Adrenal gland (tissue), 12 donors: ENCODE measurements around the gene PKN3. TPM values are rescaled to one million over a fixed set of nuclear protein-coding genes. Genes with fewer than 3 reads are reported as not detected.

ENCODE experiments used
- DNase-seq, 7 donors: peaks; one replicate each; pipeline ENCODE4 v3.0.0-alpha.2; 2019 to 2020
- H3K27ac ChIP-seq, 5 donors: fragments of 200-600 bp; sonication (generic) in 4 of 5; 1 replicate in 3 of 5; 2 replicates in 2 of 5; pipeline versions ENCODE4 v1.5.1 to v1.8.0; 2016 to 2020; ENCODE audit warnings: mild to moderate bottlenecking in 1 of 5
- H3K27me3 ChIP-seq: fragments of 200-600 bp; 2 replicates; pipeline ENCODE4 v1.8.0; 2021
- H3K36me3 ChIP-seq, 2 donors: fragments of 200-600 bp; replicated peaks in 1 of 2; 1 replicate in 1 of 2; 2 replicates in 1 of 2; pipeline versions ENCODE4 v1.5.1 to v1.8.0; 2018 to 2022
- H3K4me1 ChIP-seq, 2 donors: fragments of 200-600 bp; replicated peaks in 1 of 2; 1 replicate in 1 of 2; 2 replicates in 1 of 2; pipeline versions ENCODE4 v1.5.1 to v1.8.0; 2018 to 2021
- H3K4me3 ChIP-seq, 4 donors: fragments of 200-600 bp; sonication (generic) in 3 of 4; one replicate each; pipeline ENCODE4 v1.5.1; 2016 to 2018
- H3K9me3 ChIP-seq, 3 donors: fragments of 200-600 bp; sonication (generic) in 1 of 3; replicated peaks in 1 of 3; 1 replicate in 2 of 3; 2 replicates in 1 of 3; pipeline versions ENCODE4 v1.5.1 to v1.8.0; 2016 to 2021
- POLR2A ChIP-seq, 2 donors: fragments of 450-650 bp; IDR thresholded peaks; one replicate each; pipeline ENCODE4 v1.6.1; 2017; ENCODE audit warnings: antibody characterized with exemption in 2 of 2, mild to moderate bottlenecking in 2 of 2, moderate library complexity in 1 of 2
- WGBS, 4 donors: extraction: QIAGEN DNeasy Blood & Tissue Kit in 2 of 4; methylation state at CpG; one replicate each; pipeline versions ENCODE4 v1.1.5 to v1.1.7; 2013 to 2017; 5-methylcytosine and 5-hydroxymethylcytosine counted together
- intact Hi-C, 2 donors: fragments of 100-400 bp; cut with DNase I; formaldehyde crosslinking; loops; one replicate each; pipeline versions ENCODE4 v1.14.1 to v1.15.0; 2022 to 2023
- polyA plus RNA-seq, 3 donors: library from polyadenylated mRNA; stranded (reverse); fragments of 200-250 nt in 2 of 3; fragments of 350-450 nt in 1 of 3; fragmentation: Illumina TruSeq in 1 of 3; extraction: RNeasy Lipid Tissue Mini Kit (QIAGEN cat#74804) in 1 of 3; gene quantifications; one replicate each; pipeline ENCODE4 v1.2.3, GENCODE V29; 2013 to 2014
- total RNA-seq, 9 donors: library from RNA; depleted of rRNA in 4 of 9; stranded (reverse); fragments of >200 nt in 4 of 9; fragments of 120-200 nt in 1 of 9; fragmentation: NEBNext Ultra II Directional in 1 of 9; extraction: Animal tissue kit (Norgen Biotek cat#: 25700) in 1 of 9; gene quantifications; one replicate each; pipeline versions ENCODE4 v1.1.0 to v1.2.4, GENCODE V29; 2013 to 2023
- TF ChIP-seq, protein P1 (sequence below), 6 experiments: fragments of 450-650 bp in 4 of 6; fragments of 200-600 bp in 2 of 6; sonication (generic) in 1 of 6; IDR thresholded peaks; 1 replicate in 5 of 6; 2 replicates in 1 of 6; pipeline versions ENCODE4 v1.5.1 to v1.8.0; 2016 to 2021; ENCODE audit warnings: antibody characterized with exemption in 6 of 6, mild to moderate bottlenecking in 2 of 6, moderate library complexity in 1 of 6
- donor health status: healthy with polysubstance abuse.
- donor health status: Bipolar disorder and iron deficiency.
- donor health status: DM: yes; HTN: yes; CAD: no.
- donor health status: DM: no; HTN: no; CAD: no.
- donor health status: DM: no; HTN: no; CAD: no.
- donor health status: DM: yes; HTN: yes; CAD: no.

Gene PKN3
- total and polyA plus RNA-seq, 12 donors = 0.90 to 8.6 (median 4.1) TPM

DNA sequence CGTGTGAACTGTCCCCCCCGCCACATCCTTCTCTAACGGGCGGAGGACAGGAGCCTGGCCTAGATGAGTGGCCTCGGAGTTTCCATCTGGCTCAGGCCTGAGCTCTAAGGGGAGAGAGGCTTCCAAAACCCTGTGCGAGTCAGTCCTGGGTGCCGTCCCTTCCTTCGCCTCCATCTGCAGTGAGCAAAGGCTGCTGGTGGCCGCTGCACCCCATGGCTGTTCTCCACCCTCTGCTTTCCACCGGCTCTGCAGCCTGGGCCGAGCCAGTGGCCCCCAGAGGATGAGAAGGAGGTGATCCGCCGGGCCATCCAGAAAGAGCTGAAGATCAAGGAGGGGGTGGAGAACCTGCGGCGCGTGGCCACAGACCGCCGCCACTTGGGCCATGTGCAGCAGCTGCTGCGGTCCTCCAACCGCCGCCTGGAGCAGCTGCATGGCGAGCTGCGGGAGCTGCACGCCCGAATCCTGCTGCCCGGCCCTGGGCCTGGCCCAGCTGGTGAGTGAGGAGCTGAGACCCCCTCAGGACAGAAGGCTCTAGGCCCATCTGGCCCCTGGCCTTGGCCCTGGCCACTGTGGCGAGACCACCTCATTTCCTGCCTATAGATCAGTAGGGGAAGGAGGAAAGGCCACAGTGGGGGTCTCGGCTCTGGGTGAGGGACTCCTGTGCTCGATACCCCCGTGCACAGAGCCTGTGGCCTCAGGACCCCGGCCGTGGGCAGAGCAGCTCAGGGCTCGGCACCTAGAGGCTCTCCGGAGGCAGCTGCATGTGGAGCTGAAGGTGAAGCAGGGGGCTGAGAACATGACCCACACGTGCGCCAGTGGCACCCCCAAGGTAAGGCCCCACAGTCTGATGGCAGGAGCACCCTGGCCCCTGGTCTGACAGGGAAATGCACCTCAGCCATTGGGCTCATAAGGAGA lies 3.0 kb downstream of the PKN3 start:
- intact Hi-C loops = no loop called here
- no peak overlapping the region for H3K4me3 ChIP-seq
- H3K9me3 ChIP-seq = no peaks in the 10 kb centered on the region
- no peak for DNase-seq
- H3K27ac ChIP-seq = no peak overlapping the region
- H3K36me3 ChIP-seq = no peaks in the 10 kb centered on the region
- 79 to 92% (median 90%) methylated on average over 7 to 36 of the region's 36 CpGs for WGBS, 4 donors
- no peak for TF ChIP-seq POLR2A (IDR thresholded peaks at IDR 0.05)
- TF ChIP-seq, protein P1, sequence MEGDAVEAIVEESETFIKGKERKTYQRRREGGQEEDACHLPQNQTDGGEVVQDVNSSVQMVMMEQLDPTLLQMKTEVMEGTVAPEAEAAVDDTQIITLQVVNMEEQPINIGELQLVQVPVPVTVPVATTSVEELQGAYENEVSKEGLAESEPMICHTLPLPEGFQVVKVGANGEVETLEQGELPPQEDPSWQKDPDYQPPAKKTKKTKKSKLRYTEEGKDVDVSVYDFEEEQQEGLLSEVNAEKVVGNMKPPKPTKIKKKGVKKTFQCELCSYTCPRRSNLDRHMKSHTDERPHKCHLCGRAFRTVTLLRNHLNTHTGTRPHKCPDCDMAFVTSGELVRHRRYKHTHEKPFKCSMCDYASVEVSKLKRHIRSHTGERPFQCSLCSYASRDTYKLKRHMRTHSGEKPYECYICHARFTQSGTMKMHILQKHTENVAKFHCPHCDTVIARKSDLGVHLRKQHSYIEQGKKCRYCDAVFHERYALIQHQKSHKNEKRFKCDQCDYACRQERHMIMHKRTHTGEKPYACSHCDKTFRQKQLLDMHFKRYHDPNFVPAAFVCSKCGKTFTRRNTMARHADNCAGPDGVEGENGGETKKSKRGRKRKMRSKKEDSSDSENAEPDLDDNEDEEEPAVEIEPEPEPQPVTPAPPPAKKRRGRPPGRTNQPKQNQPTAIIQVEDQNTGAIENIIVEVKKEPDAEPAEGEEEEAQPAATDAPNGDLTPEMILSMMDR (IDR thresholded peaks at IDR 0.05) = no peak
- H3K4me1 ChIP-seq = peaks cover 0 to 6% of the 10 kb centered on the region in 2 donors
- H3K27me3 ChIP-seq = no peaks in the 10 kb centered on the region

DNA sequence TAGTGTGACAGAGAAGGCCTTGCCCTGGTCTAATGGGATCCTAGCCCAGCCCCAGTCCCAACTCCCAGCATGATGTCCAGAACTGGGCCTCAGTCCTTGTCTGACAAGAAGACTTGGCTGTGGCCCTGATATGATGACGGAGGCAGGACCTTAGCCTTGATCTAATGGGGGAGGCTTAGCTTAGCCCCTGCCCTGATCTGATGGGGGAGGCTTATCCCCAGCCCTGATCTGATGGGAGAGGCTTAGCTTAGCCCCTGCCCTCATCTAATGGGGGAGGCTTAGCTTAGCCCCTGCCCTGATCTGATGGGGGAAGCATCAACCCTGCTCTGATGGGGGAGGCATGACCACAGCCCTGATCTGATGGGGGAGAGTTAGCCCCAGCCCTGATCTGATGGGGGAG lies 3.7 kb downstream of the PKN3 start:
- no peak for DNase-seq
- Histone ChIP-seq H3K27me3 (no peaks in the 10 kb centered on the region), H3K4me1 (peaks cover 0 to 6% of the 10 kb centered on the region in 2 donors), H3K4me3 (no peak overlapping the region), H3K9me3 (no peaks in the 10 kb centered on the region), H3K36me3 (no peaks in the 10 kb centered on the region), H3K27ac (no peak overlapping the region)
- no peak for TF ChIP-seq POLR2A (IDR thresholded peaks at IDR 0.05)
- TF ChIP-seq, protein P1 (IDR thresholded peaks at IDR 0.05) = no peak
- 57 to 100% (median 81%) methylated on average over 1 of the region's 1 CpG for WGBS, 4 donors
- intact Hi-C loops = no loop called here

DNA sequence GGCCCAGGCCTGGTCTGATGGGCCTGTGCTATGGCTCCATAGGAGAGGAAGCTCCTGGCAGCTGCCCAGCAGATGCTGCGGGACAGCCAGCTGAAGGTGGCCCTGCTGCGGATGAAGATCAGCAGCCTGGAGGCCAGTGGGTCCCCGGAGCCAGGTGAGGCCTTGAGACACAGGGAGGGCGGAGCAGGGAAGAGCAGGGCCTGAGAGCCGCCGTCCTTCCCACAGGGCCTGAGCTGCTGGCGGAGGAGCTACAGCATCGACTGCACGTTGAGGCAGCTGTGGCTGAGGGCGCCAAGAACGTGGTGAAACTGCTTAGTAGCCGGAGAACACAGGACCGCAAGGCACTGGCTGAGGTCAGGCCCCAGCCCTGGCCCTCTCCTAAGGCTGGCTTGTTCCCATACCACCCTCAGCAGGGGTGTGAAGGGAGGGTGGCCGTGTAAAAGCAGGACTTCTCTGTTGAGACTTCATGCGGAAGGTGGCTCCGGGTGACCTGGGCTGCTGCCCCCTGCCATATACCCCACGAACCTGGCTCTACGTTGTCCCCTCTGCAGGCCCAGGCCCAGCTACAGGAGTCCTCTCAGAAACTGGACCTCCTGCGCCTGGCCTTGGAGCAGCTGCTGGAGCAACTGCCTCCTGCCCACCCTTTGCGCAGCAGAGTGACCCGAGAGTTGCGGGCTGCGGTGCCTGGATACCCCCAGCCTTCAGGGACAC lies 4.5 kb downstream of the PKN3 start:
- DNase-seq = no peak
- 83 to 90% (median 89%) methylated on average over 16 to 23 of the region's 23 CpGs for WGBS, 4 donors
- TF ChIP-seq POLR2A (IDR thresholded peaks at IDR 0.05) = no peak
- TF ChIP-seq, protein P1 (IDR thresholded peaks at IDR 0.05) = no peak

DNA sequence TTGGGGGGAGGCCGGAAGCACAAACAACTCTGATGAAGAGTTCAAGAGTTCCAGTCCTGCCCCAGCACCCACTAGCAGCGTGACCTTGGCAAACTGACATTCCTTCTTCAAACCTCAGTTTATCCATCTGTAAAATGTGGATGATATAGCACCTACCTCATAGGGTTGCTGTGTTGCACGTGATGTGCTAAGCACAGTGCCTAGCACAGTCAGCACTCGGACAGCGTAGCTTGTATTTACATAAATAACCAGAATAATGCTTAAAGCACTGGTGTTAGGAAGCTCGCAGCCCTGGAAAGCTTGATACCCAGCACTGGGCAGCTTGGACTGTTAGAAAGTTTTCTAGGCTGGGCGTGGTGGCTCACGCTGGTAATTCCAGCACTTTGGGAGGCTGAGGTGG lies 5.1 kb downstream of the PKN3 start:
- TF ChIP-seq POLR2A (IDR thresholded peaks at IDR 0.05) = no peak
- TF ChIP-seq, protein P1 (IDR thresholded peaks at IDR 0.05) = no peak
- intact Hi-C loops = no loop called here
- Histone ChIP-seq H3K36me3 (no peaks in the 10 kb centered on the region), H3K9me3 (no peaks in the 10 kb centered on the region), H3K4me1 (peaks cover 0 to 6% of the 10 kb centered on the region in 2 donors), H3K27ac (no peak overlapping the region), H3K27me3 (no peaks in the 10 kb centered on the region), H3K4me3 (no peak overlapping the region)
- 94 to 97% (median 95%) methylated on average over 8 of the region's 8 CpGs for WGBS, 4 donors
- no peak for DNase-seq

More for the DNA sequence above, 4.5 kb downstream of the PKN3 start:
- H3K36me3 ChIP-seq = no peaks in the 10 kb centered on the region
- no peaks in the 10 kb centered on the region for H3K9me3 ChIP-seq
- H3K27me3 ChIP-seq = no peaks in the 10 kb centered on the region
- H3K4me3 ChIP-seq = no peak overlapping the region
- H3K27ac ChIP-seq = no peak overlapping the region
- H3K4me1 ChIP-seq = peaks cover 0 to 6% of the 10 kb centered on the region in 2 donors
- intact Hi-C loops = no loop called here
